Subcutaneous abdominal adipose tissue (tissue), 5 donors: ENCODE measurements around the gene EGFR.
A peak's percentile ranks its signal among the peaks of the same experiment; 100 is the strongest.

Experiments
- H3K27ac ChIP-seq: one replicate; pipeline ENCODE4 v1.7.0; 2013; ENCODE audit warnings: low read depth, mild to moderate bottlenecking, inconsistent platforms, low read length, moderate library complexity
- H3K27me3 ChIP-seq, 5 donors: one replicate each; pipeline ENCODE4 v1.7.0; 2013; ENCODE audit warnings: low read length in 5 of 5, inconsistent platforms in 1 of 5; ENCODE audit not compliant: control insufficient read depth in 5 of 5, insufficient read depth in 4 of 5
- H3K36me3 ChIP-seq, 5 donors: one replicate each; pipeline ENCODE4 v1.7.0; 2013; ENCODE audit warnings: low read length in 5 of 5; ENCODE audit not compliant: control insufficient read depth in 5 of 5, insufficient read depth in 5 of 5
- H3K4me1 ChIP-seq, 5 donors: one replicate each; pipeline ENCODE4 v1.7.0; 2013; ENCODE audit warnings: low read length in 5 of 5, mild to moderate bottlenecking in 3 of 5, moderate library complexity in 1 of 5; ENCODE audit not compliant: control insufficient read depth in 5 of 5, insufficient read depth in 5 of 5
- H3K4me3 ChIP-seq, 5 donors: one replicate each; pipeline ENCODE4 v1.7.0; 2013; ENCODE audit warnings: low read length in 5 of 5, low read depth in 1 of 5
- H3K9ac ChIP-seq, 5 donors: one replicate each; pipeline ENCODE4 v1.7.0; 2013; ENCODE audit warnings: low read length in 5 of 5, mild to moderate bottlenecking in 4 of 5, moderate library complexity in 3 of 5
- H3K9me3 ChIP-seq, 5 donors: one replicate each; pipeline ENCODE4 v1.7.0; 2013; ENCODE audit warnings: low read length in 5 of 5; ENCODE audit not compliant: control insufficient read depth in 5 of 5
- donor health status: healthy.
- donor health status: healthy.
- donor health status: healthy.
- donor health status: healthy.
- donor health status: healthy.

The EGFR gene

DNA sequence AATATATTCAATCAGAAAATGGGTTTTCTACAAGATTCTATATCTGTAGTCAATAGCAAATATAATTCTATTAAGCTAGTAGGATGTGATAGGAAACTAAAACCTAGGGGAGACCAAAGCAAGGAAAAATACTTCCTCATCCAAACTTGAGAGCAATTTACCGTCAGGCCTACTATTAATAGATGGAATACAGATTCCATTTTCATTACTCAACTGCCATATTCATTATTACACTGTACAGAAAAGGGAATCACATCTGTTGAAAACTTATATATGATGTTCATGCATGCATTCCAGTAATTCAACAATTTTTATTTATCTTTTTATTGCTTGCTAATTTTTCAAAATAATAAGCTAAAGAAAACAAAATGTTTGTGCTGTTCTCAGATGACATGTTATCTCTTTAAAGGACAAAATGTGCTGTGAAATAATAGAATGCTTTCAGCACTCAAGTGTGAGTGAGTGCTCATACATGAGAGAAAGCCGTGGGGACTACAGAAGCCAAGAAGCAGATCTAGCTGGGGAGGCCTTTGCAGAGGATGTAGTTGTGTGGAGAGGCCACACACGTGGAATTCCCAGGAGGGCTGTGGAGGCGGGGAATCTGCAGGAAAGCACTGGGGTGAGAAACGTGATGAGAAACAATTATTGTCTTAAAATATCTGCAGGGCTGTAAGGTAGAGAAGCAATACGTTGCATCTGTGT is 110.0 kb downstream of the EGFR start:
- H3K9ac ChIP-seq: no peak overlapping the region
- peaks cover 6 to 77% (median 66%) of the 10 kb centered on the region in 5 donors for H3K4me1 ChIP-seq
- H3K9me3 ChIP-seq: no peaks in the 10 kb centered on the region
- H3K4me3 ChIP-seq: no peak overlapping the region
- no peaks in the 10 kb centered on the region for H3K27me3 ChIP-seq
- no peaks in the 10 kb centered on the region for H3K36me3 ChIP-seq
- peak overlapping the region; percentile 88 for H3K27ac ChIP-seq

DNA sequence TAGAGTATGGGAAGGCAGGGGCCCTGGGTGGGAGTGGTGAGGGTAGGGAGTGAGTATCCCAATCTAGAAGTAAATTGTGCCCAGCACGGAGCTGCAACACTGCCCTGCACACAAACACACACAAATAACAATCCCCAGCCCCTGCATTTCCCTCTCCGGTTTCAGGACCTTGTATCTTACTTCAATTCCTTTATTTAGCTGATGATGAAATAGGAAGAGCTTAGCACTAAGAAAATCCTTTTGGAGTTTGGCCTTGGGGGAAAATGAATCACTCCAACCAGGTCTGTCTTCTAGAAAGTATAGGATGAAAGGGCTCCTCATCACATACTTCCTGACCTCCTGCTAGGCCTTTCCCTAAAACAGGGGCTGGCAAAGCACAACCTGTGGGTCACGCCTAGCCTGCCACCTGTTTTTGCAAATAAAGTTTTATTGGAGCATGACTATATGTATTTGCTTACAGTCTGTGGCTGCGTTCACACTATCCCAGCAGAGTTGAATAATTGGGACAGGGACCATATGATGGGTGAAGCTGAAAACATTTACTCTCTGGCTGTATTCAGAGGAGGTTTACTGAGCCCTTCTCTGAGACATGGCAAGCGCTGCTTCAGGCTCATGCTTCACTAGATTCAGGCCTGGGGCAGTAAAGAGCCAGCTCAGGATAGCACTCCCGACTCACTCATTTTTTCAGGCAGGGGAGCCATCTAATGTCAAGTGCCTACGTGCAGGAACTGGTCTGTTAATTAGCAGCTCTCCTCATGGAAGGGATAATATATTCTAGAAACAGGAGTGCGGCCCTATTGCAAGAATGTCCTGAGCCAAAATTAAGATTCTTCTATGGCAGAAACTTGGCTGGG is 111.0 kb downstream of the EGFR start:
- no peaks in the 10 kb centered on the region for H3K27me3 ChIP-seq
- H3K9me3 ChIP-seq: no peaks in the 10 kb centered on the region
- H3K4me3 ChIP-seq: no peak overlapping the region
- peak overlapping the region in 2 of 5 donors; percentile 52 to 63 for H3K9ac ChIP-seq
- peaks cover 6 to 74% (median 68%) of the 10 kb centered on the region in 5 donors for H3K4me1 ChIP-seq
- H3K36me3 ChIP-seq: no peaks in the 10 kb centered on the region
- H3K27ac ChIP-seq: peak overlapping the region; percentile 88

DNA sequence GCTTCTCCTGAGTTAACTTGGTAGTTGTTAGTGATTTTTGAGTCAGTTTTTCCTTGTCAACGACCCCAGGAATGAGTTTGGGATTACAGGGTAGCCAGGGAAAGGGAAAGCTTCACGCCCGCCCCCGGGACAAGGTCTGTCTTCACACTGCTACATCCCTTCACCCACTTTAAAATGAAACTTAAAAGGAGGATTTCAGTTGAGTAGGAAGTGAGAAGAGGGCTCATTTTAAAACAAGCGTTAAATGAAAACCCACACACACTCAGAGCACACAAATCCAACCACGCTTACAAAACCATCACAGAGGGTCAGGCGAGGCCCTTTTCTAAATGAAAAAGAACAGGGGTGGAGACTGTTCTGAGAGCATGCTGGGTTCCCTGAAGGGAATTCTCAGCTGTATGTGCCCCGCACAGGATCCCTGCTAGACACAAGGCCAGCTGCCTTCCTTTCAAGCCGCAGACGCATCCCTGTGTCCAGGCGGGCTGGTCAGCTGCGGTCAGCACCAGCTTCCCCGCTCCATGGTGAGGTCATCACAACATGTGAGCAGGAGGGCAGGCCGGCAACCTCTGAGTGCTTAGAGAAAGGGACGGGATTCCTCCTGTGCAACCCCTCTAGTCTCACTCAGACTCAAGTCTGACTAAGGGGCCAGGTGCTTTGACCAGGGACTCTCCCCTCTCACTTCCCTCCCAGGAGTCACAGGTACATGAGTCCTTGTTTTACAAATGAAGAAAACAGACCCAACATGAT is 111.8 kb downstream of the EGFR start:
- H3K4me3 ChIP-seq: no peak overlapping the region
- H3K9ac ChIP-seq: peak overlapping the region; percentile 18 to 63 (median 36)
- H3K4me1 ChIP-seq: peaks cover 6 to 66% (median 65%) of the 10 kb centered on the region in 5 donors

DNA sequence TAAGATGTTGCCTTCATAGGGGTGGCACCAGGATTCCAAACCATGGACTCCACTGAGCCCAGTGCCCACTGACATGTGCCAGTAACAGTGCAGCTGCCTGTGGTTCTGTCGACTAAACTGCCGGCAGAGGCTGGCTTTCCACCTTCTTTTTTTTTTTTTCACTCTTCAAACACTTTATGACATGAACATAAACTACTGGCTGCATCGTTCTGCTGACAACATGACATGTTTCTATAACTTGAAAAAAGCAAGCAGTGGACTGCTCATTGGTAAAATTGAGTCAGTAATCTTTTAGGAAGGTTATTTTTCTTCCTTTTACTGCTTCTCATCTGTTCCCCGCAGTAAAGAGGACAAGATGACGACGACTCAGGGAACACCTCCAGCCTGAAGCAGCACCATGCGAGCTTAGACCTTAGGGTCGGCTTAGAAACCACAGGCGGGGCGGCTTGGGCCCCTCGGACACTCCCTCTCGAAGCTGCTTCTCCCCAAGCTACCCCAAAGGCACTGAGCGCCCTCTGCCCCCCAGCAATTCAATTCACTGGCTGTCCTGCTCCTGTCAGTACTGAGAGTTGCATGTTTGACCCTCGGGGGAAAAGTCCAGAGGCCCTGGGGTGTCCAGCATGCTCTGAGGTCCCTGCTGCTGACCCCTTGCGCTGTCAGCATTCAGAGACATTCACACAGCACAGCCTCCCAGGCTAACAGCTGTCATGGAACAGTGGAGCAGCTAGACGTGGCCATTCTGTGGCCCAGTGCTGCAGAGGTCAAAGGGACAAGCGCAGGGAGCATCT is 112.5 kb downstream of the EGFR start:
- no peaks in the 10 kb centered on the region for H3K27me3 ChIP-seq
- H3K27ac ChIP-seq: peak overlapping the region; percentile 88
- H3K9me3 ChIP-seq: no peaks in the 10 kb centered on the region
- no peaks in the 10 kb centered on the region for H3K36me3 ChIP-seq
- H3K4me3 ChIP-seq: no peak overlapping the region
- H3K9ac ChIP-seq: peak overlapping the region; percentile 12 to 63 (median 29)
- H3K4me1 ChIP-seq: peaks cover 6 to 65% (median 58%) of the 10 kb centered on the region in 5 donors

More for the DNA sequence above, 111.8 kb downstream of the EGFR start:
- Histone ChIP-seq H3K9me3 (no peaks in the 10 kb centered on the region), H3K27ac (peak overlapping the region; percentile 88), H3K27me3 (no peaks in the 10 kb centered on the region), H3K36me3 (no peaks in the 10 kb centered on the region)

DNA sequence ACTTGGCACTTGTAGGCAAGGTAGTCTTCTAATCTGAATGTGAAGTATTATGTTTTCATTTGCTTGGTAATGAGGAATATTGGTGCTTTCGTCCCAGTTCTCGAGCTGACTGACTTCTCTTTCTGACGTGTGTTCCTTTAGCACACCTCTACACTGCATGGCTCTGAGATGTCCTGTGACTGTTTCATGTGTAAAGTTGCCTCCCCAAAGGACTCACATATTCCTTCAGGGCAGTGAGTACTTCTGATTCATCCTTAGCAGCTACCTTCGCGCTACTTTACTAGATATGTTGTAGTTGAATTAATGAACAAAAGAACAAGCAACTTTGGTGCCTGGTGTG is 113.7 kb downstream of the EGFR start:
- Histone ChIP-seq H3K4me1 (peaks cover 6 to 60% (median 49%) of the 10 kb centered on the region in 5 donors), H3K27me3 (no peaks in the 10 kb centered on the region), H3K9ac (no peak overlapping the region), H3K4me3 (no peak overlapping the region), H3K36me3 (no peaks in the 10 kb centered on the region), H3K9me3 (no peaks in the 10 kb centered on the region), H3K27ac (peak overlapping the region; percentile 81)

DNA sequence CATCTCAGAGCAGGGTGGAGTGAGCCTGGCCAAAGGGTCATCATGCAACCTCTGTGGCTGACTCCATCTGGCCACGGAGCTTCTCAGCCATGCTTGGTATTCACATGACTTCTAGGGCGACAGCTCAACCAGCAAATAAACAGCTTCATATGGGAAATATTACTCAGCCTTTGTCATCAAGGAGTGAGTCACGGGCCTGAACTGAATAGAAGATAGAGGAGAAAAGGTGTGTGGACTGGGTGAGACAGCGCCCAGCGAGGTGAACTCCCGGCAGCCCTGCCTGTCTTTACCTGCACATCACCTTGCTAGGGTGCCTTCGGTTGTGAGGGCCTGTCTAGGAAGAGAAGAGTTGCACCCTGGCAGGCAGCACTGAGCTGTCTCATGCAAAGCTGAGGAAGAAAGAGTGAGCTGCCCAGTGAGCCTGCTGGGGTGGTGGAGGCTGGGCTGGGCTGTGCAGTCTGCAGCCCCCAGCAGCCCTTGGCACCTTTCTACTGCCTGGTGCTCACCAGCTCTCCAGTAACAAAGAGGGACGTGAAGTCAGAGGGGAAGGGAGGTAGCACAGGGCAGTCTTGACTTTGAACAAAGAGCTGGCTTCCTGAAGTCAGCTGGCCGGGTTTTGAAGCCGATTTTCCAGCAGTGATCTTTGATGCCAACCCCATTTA is 114.2 kb downstream of the EGFR start:
- Histone ChIP-seq H3K4me1 (peaks cover 6 to 55% (median 44%) of the 10 kb centered on the region in 5 donors), H3K27me3 (no peaks in the 10 kb centered on the region), H3K9me3 (no peaks in the 10 kb centered on the region), H3K27ac (peak overlapping the region; percentile 81), H3K36me3 (no peaks in the 10 kb centered on the region), H3K9ac (peak overlapping the region in 3 of 5 donors; percentile 35 to 48 (median 35)), H3K4me3 (peak overlapping the region in 1 of 5 donors; percentile 28)

DNA sequence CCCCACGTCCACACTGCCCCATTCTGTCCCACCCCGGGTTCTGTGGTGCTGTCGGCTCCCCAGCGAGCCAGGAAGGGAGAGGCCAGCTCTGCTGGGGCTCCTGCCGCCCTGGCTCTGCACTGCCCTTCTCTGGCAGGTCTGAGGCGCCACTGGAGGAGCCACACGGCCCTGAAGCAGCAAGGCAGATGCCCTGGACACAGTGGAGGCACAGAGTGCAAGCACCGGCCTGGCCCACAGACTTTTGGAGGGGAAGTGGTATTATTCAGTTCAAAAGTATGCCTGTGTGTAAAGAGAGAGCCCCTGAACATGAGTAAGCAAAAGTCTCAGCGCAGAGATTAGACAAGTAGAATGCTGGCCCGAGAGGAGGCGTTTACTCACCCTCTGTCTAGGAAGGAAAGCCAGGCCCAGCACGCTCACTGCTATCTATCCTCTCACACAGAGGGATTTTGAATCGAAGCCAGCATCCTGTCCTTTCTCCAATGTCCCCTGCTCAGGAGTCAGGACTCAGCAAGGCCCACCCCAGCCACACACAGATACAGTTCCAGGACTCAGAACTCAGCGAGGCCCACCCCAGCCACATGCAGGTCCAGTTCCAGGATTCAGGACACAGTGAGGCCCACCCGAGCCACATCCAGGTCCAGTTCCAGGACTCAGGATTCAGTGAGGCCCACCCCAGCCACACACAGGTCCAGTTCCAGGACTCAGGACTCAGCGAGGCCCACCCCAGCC is 115.0 kb downstream of the EGFR start:
- no peaks in the 10 kb centered on the region for H3K36me3 ChIP-seq
- peak overlapping the region in 1 of 5 donors; percentile 28 for H3K4me3 ChIP-seq
- peak overlapping the region in 3 of 5 donors; percentile 35 to 48 (median 35) for H3K9ac ChIP-seq
- H3K4me1 ChIP-seq: peaks cover 6 to 49% (median 43%) of the 10 kb centered on the region in 5 donors
- peaks cover 0 to 2% (median 0%) of the 10 kb centered on the region in 5 donors for H3K9me3 ChIP-seq
- H3K27me3 ChIP-seq: no peaks in the 10 kb centered on the region
- peak overlapping the region; percentile 81 for H3K27ac ChIP-seq

DNA sequence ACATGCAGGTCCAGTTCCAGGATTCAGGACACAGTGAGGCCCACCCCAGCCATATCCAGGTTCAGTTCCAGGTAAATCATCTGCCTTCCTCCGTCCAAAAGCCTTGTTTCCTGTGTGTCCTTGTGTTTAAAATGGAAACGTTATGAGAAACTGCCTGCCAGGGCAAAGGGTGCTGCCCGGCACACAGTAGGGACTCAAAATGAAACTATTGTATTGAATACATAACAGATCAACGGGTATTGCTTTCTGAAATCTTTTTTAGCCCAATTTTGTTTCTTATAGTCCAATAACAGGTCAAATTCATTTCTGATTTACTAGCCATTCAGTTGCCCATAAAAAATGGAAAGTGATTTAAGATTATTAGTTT is 115.5 kb downstream of the EGFR start:
- H3K9me3 ChIP-seq: peaks cover 0 to 4% (median 0%) of the 10 kb centered on the region in 5 donors
- peaks cover 4 to 44% (median 38%) of the 10 kb centered on the region in 5 donors for H3K4me1 ChIP-seq
- H3K9ac ChIP-seq: no peak overlapping the region
- no peaks in the 10 kb centered on the region for H3K27me3 ChIP-seq
- peak overlapping the region; percentile 81 for H3K27ac ChIP-seq
- H3K4me3 ChIP-seq: no peak overlapping the region
- H3K36me3 ChIP-seq: no peaks in the 10 kb centered on the region
